Lung (tissue), 12 donors: ENCODE data around the gene ABHD17B. TPM values are rescaled to one million over a fixed set of nuclear protein-coding genes. Genes with fewer than 3 reads are reported as not detected.

Source experiments
- ATAC-seq: fragments of 200-7000 bp; cut with Tn5 transposase; one replicate; pipeline ENCODE4 v1.9.1; 2020; ENCODE audit warnings: moderate number of reproducible peaks; ENCODE audit not compliant: insufficient read depth, low FRiP score
- DNase-seq, 3 donors: peaks; one replicate each; pipeline ENCODE4 v3.0.0-alpha.2; 2013 to 2017
- H3K27ac ChIP-seq, 2 donors: one replicate each; pipeline ENCODE4 v1.5.1; 2013; ENCODE audit warnings: mild to moderate bottlenecking in 2 of 2, moderate library complexity in 2 of 2, control low read depth in 1 of 2, inconsistent platforms in 1 of 2, low read depth in 1 of 2, low read length in 1 of 2
- H3K27me3 ChIP-seq, 3 donors: one replicate each; pipeline ENCODE4 v1.5.1; 2013; ENCODE audit warnings: low read length in 2 of 3; ENCODE audit not compliant: control insufficient read depth in 3 of 3, insufficient read depth in 3 of 3
- H3K36me3 ChIP-seq, 4 donors: one replicate each; pipeline ENCODE4 v1.5.1; 2013; ENCODE audit warnings: low read length in 4 of 4, mild to moderate bottlenecking in 1 of 4, moderate library complexity in 1 of 4; ENCODE audit not compliant: control insufficient read depth in 4 of 4, insufficient read depth in 4 of 4
- H3K4me1 ChIP-seq, 5 donors: one replicate each; pipeline ENCODE4 v1.5.1; 2013; ENCODE audit warnings: low read length in 5 of 5, mild to moderate bottlenecking in 2 of 5, moderate library complexity in 1 of 5; ENCODE audit not compliant: control insufficient read depth in 5 of 5, insufficient read depth in 5 of 5
- H3K4me3 ChIP-seq: one replicate; pipeline ENCODE4 v1.5.1; 2013; ENCODE audit warnings: mild to moderate bottlenecking, control low read depth, moderate library complexity
- H3K9ac ChIP-seq, 2 donors: one replicate each; pipeline ENCODE4 v1.5.1; 2013; ENCODE audit warnings: low read length in 2 of 2, control low read depth in 1 of 2; ENCODE audit not compliant: insufficient read depth in 1 of 2
- H3K9me3 ChIP-seq, 4 donors: one replicate each; pipeline ENCODE4 v1.5.1; 2013; ENCODE audit warnings: low read length in 3 of 4, mild to moderate bottlenecking in 1 of 4, moderate library complexity in 1 of 4; ENCODE audit not compliant: control insufficient read depth in 4 of 4, insufficient read depth in 3 of 4
- WGBS, 2 donors: extraction: QIAGEN DNeasy Blood & Tissue Kit; methylation state at CpG; one replicate each; pipeline ENCODE4 v1.1.7; 2013; 5-methylcytosine and 5-hydroxymethylcytosine counted together
- polyA plus RNA-seq, 2 donors: library from polyadenylated mRNA; stranded (reverse); fragments of 200-250 nt; gene quantifications; one replicate each; pipeline ENCODE4 v1.2.1, GENCODE V29; 2013
- total RNA-seq, 2 donors: library from RNA; depleted of rRNA in 1 of 2; stranded (reverse); fragments of >200 nt in 1 of 2; gene quantifications; one replicate each; pipeline ENCODE4 v1.2.1, GENCODE V29; 2014 to 2021
- TF ChIP-seq, protein P1 (sequence below): IDR thresholded peaks from 2 replicates; pipeline ENCODE4 v1.5.1; 2012; ENCODE audit warnings: mild to moderate bottlenecking; ENCODE audit errors: control extremely low read depth, extremely low read depth
- donor health status: control.
- donor health status: control.
- donor health status: Bipolar disorder and iron deficiency.
- donor health status: healthy.
- donor health status: DM: yes; HTN: yes; CAD: no.

The ABHD17B gene
- total and polyA plus RNA-seq, 4 donors, result 3.2 to 37.7 (median 13.8) TPM

DNA sequence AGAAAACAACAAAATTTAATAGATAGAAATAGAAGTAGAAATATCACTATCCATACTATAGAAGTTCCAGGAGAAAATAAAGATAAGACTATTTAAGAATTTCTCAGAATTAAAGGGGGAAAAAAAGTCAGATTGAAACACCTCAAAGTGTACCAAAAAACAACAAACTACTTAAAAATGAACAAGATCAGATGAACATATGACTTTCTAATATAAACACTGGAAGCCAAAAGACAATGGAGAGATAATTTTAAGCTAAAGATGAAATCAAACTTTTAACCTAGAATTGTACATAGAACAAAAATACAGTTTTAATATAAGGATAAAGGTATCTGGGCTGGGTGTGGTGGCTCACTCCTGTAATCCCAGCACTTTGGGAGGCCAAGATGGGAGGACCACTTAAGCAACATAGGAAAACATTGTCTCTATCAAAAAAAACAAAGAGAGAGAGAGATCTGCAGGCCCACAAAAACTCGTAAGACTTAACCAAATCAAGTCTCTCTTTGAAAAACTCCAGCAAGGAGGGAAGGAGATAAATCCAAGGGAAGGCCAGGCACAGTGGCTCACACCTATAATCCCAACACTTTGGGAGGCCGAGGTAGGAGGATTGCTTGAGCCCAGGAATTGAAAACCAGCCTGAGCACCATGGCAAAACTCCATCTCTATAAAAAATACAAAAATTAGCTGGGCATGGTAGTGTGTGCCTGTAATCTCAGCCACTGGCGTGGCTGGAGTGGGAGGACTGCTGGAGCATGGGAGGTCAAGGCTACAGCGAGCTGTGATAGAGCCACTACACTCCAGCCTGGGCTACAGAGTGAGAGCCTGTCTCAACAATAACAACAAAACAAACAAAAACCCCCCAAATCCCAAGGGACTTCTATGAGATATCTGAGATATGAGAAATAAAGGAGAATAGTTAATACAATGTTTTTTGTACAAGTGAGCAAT, 32.4 kb downstream of the ABHD17B start:
- no peaks in the 10 kb centered on the region for H3K4me1 ChIP-seq
- 98 to 100% methylated on average over 4 of the region's 4 CpGs for WGBS, 2 donors
- no peak for ATAC-seq
- peaks cover 2 to 3% (median 3%) of the 10 kb centered on the region in 4 donors for H3K36me3 ChIP-seq
- no peak overlapping the region for H3K4me3 ChIP-seq
- no peaks in the 10 kb centered on the region for H3K27me3 ChIP-seq
- no peak overlapping the region for H3K27ac ChIP-seq
- no peak for DNase-seq
- TF ChIP-seq, protein P1, sequence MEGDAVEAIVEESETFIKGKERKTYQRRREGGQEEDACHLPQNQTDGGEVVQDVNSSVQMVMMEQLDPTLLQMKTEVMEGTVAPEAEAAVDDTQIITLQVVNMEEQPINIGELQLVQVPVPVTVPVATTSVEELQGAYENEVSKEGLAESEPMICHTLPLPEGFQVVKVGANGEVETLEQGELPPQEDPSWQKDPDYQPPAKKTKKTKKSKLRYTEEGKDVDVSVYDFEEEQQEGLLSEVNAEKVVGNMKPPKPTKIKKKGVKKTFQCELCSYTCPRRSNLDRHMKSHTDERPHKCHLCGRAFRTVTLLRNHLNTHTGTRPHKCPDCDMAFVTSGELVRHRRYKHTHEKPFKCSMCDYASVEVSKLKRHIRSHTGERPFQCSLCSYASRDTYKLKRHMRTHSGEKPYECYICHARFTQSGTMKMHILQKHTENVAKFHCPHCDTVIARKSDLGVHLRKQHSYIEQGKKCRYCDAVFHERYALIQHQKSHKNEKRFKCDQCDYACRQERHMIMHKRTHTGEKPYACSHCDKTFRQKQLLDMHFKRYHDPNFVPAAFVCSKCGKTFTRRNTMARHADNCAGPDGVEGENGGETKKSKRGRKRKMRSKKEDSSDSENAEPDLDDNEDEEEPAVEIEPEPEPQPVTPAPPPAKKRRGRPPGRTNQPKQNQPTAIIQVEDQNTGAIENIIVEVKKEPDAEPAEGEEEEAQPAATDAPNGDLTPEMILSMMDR, result no peak
- peaks cover 0 to 7% (median 3%) of the 10 kb centered on the region in 4 donors for H3K9me3 ChIP-seq
- H3K9ac ChIP-seq, result no peak overlapping the region

DNA sequence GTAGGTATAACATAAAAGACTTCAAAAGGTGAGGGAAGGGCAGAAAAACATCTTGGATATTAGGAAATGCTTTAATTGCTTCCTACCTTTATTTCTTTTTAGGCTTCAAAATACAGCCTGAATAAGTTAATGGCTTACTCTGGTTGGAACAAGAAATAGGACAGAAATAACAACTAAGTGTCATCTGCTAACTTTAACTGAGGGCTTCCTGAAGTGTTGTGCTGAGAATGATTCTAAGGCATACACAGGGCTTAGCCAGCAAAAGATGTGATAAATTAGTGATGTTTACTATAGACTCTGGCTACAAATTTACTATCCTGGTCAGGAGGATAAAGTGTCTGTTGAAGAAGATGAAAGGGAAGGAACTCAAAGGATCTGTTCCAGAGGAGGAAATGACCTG, 34.2 kb downstream of the ABHD17B start:
- no peak for ATAC-seq
- TF ChIP-seq, protein P1, result no peak
- H3K4me3 ChIP-seq, result no peak overlapping the region
- H3K27ac ChIP-seq, result no peak overlapping the region
- H3K27me3 ChIP-seq, result no peaks in the 10 kb centered on the region
- H3K36me3 ChIP-seq, result peaks cover 2 to 3% (median 3%) of the 10 kb centered on the region in 4 donors
- no peaks in the 10 kb centered on the region for H3K4me1 ChIP-seq
- no peak overlapping the region for H3K9ac ChIP-seq
- DNase-seq, result no peak
- H3K9me3 ChIP-seq, result peaks cover 0 to 7% (median 2%) of the 10 kb centered on the region in 4 donors

GRCh38 chr9:71876106-71876505, 34.9 kb downstream of the ABHD17B start:
- peaks cover 0 to 7% (median 2%) of the 10 kb centered on the region in 4 donors for H3K9me3 ChIP-seq
- 96 to 97% methylated on average over 2 of the region's 2 CpGs for WGBS, 2 donors

More at GRCh38 chr9:71876106-71876505, 34.9 kb downstream of the ABHD17B start:
- Histone ChIP-seq H3K27me3 (no peaks in the 10 kb centered on the region), H3K9ac (no peak overlapping the region), H3K27ac (no peak overlapping the region), H3K4me1 (peaks cover 0 to 4% (median 0%) of the 10 kb centered on the region in 5 donors), H3K36me3 (peaks cover 2 to 3% (median 3%) of the 10 kb centered on the region in 4 donors), H3K4me3 (no peak overlapping the region)
- DNase-seq, result no peak
- TF ChIP-seq, protein P1, result no peak
- ATAC-seq, result no peak
